ENCODE measurements around the gene TMEM203.

TMEM203 gene

DNA sequence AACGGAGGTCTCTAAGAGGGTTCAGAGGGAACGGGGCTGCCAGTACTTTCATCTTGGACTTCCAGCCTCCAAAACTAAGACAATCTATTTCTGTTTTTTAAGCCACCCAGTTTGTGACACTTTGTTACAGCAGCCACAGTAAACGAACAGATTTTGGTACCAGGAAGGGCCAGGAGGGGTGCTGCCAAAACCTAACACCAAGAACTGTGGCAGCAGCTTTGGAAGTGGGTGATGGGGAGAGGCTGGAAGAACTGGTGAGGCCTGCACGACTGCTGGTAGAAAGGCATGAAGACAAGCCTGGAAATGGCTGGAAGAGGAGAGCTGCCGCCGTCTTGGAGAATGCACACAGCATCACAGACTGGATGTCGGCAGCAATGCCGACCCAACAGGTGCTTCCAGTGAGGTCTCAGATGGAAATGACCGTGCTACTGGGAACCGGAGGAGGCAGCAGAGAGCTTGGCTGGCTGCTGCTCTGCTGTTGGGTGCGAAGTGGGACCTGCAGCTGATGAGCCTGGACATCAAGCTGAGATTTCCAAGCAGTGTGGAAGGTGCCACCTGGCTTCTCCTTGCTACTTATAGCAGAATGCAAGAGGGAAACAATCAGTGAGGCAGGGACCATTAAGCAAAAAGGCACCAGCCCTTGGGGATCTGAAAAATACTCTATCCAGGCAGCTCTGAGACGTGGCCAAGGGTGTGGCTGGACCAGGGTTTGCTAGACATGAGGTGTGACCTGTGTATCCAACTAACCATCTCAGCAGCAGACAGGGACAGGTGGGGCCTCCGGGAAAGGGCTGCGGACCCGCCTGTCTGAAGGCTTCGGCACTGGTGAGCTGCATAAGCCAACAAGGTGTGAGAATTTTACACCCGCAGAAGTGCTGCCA lies 28.9 kb downstream of the TMEM203 start:
- no peak for DNase-seq

DNA sequence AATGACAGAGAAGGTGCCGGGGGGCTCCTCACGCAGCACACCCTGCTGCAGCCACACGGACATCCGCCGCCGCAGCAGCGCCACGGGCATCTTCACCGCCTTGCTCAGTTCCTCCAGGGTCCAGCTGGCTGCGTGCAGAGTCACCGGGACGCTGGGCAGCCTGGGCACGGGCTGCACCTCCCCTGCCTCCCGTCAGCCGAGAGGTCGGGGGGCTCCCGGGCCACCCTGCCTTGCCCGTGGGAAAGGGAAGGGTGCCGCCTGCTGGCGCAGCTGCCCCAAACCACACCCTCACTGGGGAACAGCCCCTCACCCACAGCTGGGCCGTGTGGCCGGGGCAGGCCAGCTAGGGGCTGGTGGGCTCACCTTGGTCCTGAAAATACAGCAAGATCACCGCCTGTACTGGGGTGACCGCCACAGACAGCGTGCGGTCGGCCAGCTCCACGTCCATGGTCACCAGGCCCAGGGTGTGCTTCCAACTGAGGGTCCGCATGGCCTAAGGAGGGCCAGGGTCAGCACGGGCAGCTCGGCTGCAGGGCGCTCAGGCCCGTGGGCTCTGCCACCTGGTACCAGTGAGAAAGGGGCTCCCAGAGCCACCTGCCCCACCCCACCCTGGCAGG lies 30.0 kb downstream of the TMEM203 start:
- no peak for DNase-seq

DNA sequence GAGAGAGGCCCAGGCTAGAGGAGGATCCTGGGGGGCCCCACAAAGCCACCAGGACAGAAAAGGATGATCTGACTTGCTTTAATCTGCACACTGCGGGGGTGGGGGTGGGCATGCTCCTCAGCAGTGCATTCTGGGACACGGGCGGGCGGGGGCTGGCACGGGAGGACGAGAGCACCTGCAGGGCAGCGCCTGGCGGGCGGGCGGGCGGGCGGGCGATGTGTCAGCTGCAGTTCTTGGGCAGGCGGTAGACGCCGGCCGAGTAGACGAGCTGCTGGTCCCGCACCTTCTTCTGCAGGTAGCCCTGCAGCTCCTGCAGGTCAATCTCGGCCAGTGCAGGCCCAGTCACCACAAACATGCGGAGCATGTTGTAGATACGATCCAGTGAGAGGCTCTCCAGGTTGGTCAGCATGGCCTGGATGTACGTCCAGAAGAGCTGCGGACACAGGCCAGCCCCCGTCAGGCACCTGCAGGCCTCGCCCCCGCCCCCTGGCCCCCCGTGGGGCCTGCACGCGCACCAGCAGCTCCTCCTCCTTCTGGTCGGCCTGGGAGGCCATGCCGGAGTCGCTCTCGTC lies 30.6 kb downstream of the TMEM203 start:
- no peak for DNase-seq

DNA sequence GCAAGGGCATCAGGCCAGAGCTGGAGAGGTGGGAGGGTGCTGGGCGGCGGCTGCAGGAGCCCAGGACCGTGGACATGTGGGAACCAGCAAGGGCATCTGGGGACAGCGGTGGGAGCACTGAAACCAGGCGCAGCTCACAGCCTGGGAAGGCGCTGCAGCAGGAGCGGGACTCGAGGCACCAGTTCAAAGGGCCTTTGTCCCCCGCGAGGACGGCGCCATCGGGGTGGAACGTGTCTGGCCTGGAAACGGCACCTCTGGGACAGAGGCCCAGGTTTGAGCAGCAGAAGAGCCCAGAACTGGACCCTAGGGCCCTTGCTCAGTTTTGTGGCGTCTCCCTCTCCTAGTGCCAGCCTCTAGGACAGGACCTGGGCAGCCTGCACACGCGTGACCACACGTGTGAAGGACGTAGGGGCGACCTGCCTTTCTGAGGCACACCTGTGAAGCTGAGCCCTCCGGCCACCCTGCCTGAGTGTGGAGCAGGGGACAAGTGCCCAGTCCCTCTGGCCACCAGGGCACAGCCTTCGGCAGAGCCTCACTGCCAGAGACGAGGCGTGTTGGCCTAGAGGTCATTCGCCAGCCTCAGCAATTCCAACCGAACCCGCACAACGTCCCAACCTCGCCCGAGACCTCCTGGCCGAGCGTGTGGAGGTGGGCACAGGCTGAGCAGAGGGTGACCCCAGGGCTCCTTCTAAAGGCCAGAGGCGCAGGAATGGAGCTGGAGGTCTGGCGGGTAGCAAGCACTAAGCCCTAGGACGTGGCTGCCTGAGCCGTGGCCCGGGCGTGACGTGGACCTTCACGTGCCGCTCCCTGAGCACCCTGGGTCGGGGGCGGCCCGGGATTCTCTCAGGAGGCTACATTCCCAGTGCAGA lies 31.4 kb downstream of the TMEM203 start:
- no peak for DNase-seq

DNA sequence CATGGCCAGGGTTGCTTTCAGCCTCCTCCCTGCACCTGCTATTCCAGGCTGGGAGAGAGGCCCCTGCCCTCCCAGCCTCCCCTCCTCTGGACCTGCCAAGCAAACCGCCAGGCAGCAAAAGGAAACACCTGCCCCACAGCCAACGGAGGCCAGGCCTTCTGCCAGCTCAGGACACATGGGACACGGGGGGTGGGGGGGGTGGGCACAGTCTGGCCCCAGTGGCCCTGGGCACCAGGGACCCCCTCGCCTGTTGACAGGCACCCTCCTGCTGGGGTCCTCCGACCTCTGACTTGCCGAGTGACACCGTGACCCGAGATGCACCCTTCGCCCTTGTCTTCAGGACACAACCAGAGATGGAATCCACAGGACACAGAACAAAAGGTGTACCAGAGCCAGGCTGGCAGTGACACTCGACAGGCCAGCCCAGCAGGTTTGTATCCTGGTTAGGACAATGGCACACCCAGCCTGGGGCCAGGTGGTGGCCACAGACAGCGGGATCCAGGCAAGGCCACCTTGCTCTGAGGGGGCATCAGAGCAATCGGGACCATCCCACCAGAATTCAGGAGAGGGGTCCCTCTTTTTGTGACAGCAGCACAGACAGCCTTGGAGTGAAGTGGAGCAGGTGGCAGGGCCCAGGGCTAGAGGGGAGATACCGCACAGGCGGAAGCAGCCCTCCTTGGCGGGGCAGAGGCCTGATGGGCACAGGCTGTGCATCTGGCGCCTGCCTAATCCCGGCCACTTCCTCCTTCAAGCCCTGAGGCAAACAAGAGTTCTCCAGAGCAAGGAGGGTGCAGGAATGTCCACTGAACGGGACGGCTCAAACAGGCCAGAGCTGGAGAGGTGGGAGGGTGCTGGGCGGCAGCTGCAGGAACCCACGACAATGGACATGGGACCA lies 32.3 kb downstream of the TMEM203 start:
- DNase-seq = no peak

DNA sequence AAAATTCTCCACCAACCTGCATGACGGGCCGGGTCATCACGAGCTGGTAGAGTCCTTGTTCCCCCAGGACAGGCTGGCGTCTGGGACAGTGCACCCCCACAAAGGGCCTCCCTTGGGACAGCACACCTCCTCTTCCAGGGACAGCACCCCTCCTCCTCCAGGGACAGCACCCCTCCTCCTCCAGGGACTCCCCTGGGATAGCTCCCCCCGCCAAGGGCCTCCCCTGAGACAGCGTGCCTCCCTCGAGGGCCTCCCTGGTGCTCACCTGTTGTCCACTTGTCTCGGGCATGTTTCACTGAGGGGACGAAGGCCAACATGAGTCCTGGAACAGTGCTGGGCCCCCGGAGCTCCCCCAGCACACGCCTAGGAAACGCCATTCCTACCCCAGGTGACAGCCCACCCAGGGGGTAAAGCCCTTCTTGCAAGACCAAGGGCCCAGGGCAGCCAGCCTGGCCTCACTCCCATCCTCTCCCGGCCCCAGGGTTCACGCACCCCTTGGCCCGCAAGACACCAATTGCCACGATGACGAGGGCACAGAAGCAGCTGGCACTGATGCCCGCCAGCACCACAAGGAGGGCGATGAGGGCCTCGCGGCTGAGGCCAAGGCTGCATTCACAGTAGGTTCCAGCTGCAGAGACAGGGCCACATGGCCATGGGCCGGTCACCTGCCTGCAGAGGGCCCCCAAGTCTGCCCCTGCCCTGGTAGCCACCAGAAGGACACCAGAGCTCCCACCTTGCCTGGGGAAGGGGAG lies 34.1 kb downstream of the TMEM203 start:
- no peak for DNase-seq

DNA sequence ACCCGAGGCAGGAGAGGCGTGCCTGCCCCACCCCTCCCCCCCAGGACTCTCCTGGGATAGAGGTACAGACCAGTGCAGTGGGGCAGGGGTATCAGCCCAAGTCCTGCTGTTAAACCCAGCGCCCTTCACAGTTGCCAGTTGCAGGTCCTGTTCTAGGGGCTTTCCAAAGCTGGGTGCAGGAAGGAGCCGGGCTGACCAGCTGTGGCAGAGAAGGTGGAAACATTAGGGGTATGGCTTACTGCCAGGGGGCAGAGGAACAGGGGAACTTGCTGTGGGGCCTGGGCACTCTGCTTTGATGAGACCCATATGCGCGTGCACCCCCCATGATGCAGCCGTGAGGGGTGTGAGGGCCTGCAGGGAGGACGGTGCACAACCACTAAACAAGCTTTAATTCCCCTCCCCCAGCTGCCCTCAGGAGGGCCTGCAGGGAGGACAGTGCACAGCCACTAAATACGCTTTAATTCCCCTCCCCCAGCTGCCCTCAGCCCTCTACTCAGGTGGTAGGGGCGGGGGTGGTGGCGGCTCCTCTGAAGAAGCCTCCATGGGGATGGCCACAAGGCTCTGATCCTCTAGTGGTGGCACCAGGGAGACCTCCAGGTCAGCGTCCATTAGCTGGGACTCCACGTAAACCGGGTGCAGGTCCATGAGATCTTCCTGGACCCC lies 34.8 kb downstream of the TMEM203 start:
- no peak for DNase-seq

DNA sequence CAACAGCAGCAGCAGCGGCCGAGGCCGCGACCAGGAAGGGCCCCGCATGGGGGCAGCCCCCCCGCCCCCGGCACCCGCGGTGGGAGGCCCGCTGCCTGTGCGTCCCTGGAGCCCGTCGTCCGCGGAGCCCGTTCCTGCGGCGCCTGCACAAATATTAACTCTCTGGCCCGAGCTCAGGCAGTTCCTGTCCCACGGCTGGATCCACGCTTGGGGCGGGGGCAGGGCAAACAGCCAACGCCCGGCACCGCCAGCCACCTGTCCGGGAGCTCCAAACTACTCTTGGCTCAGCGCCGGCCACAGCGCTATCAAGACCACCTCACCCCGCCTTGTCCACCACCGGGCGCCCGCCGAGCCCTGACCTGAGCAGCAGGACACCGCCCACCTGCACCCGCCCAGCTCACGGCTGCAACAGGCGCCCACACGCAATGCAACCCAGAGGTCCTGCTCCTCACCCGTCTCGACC lies 35.5 kb downstream of the TMEM203 start, which contains the start of gene LRRC26:
Gene LRRC26, minus strand, starts transcription at position 156 of the 463 bp plus-strand sequence. Its CDS starts 108 bp downstream, at position 48.
- no peak for DNase-seq

DNA sequence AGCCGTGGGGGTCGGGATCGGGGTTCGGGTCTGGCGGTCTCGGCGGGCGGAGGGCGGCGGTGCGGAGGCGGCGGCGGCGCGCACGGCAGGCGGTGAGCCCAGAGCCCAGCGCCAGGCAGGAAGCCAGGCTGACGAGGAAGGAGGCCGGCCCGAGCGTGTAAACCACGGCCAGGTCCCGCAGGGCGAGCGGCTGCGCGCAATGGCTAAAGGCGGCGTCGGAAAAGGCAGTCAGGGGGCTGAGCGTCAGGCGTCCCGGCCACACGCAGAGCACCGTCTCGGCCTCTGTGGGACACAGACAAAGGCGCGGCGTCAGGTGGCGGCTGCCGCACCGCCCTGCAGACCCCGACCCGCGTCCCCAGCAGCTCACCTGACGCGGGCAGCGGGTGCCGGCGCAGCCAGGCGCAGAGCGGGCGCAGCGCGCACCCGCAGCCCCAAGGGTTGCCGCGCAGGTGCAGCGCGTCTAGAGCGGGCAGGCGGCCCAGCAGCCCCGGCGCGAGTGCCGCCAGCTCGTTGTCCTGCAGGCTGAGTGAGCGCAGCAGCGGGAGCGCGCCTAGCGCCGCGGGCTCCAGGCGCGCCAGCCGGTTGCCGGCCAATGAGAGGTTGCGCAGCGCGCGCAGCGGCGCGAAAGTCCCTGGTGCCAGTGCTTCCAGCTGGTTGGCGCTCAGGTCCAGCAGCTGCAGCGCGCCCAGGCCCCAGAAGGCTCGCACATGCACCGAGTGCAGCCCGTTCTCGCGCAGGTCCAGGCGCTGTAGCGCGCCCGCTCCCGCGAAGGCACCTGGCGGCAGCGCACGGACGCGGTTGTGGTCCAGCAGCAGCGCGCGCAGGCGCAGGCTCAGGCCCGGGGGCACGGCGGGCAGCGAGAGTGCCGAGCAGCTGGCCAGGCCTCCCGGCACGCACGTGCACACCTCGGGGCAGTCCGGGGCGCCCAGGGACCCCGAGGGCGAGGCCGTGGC lies 36.3 kb downstream of the TMEM203 start:
- DNase-seq = no peak

DNA sequence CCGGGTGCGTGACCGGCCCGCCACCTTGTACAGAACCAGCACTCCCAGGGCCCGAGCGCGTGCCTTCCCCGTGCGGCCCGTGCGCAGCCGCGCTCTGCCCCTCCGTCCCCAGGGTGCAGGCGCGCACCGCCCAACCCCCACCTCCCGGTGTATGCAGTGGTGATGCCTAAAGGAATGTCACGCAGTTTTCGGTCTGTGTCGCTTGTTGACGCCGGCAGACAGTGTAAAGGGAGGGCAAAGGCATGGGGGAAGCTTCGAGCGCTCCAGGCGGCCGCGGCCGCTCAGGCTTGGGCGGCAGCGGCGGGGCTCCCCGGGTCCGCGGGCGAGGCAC lies 36.9 kb downstream of the TMEM203 start:
- DNase-seq = no peak

DNA sequence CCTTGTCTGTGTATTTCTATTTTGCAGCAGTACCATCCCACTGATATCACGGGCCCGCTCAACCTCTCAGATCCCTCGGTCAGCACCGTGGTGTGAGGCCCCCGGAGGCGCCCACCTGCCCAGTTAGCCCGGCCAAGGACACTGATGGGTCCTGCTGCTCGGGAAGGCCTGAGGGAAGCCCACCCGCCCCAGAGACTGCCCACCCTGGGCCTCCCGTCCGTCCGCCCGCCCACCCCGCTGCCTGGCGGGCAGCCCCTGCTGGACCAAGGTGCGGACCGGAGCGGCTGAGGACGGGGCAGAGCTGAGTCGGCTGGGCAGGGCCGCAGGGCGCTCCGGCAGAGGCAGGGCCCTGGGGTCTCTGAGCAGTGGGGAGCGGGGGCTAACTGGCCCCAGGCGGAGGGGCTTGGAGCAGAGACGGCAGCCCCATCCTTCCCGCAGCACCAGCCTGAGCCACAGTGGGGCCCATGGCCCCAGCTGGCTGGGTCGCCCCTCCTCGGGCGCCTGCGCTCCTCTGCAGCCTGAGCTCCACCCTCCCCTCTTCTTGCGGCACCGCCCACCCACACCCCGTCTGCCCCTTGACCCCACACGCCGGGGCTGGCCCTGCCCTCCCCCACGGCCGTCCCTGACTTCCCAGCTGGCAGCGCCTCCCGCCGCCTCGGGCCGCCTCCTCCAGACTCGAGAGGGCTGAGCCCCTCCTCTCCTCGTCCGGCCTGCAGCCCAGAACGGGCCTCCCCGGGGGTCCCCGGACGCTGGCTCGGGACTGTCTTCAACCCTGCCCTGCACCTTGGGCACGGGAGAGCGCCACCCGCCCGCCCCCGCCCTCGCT lies 37.5 kb downstream of the TMEM203 start:
- DNase-seq = no peak

DNA sequence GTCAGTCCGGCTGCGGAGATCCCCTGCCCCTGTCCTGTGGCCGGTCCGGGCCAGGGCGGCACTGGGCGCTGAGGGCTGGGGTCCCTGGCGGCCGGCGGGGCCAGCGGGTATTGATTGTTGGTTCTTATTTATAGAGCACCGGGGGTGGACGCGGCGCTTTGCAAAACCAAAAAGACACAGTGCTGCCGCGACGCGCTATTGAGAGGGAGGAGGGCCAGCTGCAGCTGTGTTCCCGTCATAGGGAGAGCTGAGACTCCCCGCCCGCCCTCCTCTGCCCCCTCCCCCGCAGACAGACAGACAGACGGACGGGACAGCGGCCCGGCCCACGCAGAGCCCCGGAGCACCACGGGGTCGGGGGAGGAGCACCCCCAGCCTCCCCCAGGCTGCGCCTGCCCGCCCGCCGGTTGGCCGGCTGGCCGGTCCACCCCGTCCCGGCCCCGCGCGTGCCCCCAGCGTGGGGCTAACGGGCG lies 38.1 kb downstream of the TMEM203 start:
- DNase-seq = no peak

DNA sequence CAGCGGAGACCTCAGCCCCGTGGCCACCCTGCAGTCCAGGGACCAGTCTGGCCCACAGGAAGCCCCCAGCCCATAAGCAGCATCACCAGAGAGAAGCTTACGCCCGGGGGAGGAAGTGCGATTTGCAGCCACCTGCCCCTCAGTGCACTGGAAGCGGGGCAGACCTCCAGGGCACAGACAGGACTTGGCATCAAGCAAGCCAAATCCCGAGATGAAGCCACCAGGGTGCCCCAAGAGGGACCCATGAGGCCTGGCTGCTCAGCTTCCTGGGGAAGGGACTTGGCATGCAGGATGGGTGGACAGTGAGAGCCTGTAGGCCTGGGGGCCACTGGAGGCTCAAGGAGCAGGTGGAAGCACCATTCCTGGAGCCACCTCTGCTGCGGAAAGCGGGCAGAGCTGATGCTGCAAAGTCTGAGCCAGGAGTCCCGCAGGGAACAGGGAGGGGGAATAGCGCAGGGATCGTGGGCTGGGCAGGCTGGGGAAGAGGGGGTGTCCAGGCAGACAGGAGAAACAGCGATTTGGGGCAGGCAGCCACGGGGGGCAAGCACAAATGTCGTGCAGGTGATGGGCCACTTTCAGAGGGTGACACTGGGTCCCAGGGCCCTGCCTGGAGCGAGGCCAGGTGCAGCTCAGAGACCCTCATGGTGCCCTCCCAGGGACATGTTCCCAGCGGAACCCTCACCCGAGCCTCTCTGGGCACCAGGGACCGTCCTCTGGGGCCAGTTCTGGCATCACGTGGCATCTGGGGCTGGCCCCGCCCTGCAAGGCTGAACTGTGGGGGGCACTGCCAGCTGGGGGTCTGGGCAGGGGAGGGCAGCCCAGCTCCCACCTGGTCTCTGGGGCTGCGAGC lies 38.8 kb downstream of the TMEM203 start:
- no peak for DNase-seq

DNA sequence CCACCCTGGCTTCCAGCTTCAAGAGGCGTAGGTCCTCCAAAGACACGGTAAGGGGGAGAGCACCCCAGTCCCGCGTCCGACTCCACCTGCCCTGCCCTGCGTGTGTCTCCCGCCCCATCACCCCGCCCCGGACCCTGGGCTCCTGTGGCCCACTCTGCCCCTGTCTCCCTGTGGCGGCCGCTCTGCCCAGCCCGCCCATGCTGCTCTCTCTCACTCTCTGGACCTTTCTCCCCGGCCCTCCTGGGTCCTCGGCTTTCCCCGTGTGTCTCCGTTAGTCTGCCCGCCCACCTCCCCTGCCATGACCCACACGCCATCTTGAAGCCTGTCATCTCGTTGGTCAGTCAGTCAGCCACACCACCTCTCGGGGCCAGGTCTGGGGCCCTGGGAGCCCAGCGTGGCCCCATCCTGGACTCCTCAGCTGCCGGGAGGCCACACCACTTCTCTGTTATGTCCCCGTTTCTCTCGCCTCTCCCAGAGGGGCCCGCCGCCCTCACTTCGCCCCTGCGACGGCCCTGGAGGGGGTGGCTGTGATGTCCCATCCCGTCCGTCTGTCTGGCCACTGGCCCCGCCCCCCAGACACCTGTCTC lies 40.1 kb downstream of the TMEM203 start:
- DNase-seq = no peak

DNA sequence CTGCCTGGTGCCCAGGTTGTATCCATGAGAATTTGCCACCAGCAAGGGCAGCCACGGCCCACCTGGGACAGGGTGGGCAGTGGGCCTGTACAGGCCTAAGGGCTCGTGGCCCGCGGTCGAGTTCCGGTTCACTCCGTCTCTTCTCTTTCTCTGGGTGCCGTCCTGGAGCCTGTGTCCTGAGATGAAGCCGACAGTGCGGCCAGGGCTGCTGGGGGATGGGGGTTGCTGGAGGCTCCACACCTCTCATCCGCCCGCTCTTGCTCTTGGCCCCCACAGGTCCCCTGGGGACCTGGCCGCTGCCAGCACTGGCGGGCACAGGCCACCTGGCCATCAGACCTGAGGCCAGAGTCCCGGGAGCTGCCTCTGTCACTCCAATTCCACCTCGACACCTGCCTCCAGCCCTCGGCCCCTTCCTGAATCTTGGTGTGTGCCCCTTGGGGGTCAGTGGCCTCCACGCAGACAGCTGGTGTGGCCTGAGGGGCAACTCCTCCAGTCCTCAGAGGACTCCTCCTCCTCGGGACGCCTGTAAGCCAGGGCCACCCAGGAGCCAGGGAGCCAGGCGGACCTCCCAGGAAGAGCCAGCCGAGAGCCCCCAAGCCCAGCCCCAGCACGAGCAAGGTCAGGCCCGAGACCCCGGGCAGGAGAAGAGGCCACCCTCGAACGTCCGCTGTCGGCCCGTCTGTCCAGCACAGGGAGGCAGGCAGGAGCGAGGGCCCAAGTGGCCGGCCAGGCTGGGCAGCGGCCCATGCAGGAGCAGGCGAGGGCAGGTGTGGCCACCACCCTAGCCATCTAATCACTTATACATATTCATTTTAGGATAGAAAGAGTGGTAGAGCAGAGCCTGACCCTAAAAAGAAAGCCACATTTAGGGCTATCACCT lies 40.8 kb downstream of the TMEM203 start:
- DNase-seq = no peak

DNA sequence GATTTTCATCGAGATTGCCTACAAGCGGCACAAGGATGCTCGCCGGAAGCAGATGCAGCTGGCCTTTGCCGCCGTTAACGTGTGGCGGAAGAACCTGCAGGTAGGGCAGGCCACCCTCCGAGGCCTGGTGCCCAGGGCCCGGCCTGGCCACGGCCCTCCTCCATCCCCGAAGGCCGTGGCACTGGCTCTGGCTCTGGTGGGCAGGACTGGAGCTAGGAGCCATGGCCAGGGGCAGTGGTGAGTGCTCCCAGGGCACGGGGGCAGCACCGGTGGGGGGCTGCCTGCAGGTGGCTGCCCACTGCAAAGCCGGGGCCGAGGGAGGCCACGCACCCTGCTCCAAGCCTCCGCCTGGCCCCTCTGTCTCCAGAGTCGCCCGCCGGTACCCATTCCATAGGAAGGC lies 41.6 kb downstream of the TMEM203 start:
- DNase-seq = no peak

Measured in stimulated activated CD4-positive, alpha-beta T cell treated with anti-CD3 and anti-CD28 coated beads, Interleukin-12 subunit alpha, Interleukin-12 subunit beta, amount 100 ng/mL, for 4 hours (primary cell).